Spinal cord (tissue), 10 donors: ENCODE measurements around the gene ADAMTS5. TPM values are rescaled to one million over a fixed set of nuclear protein-coding genes. Genes with fewer than 3 reads are reported as not detected.

ENCODE experiments used
- DNase-seq, 6 donors: peaks; one replicate each; pipeline versions ENCODE4 v3.0.0 to v3.0.0-alpha.2; 2013 to 2015; ENCODE audit warnings: low spot score in 6 of 6, low read depth in 4 of 6
- H3K27ac ChIP-seq: one replicate; pipeline ENCODE4 v1.5.1; 2013; ENCODE audit warnings: low read depth, low read length, control low read depth
- H3K27me3 ChIP-seq: one replicate; pipeline ENCODE4 v1.6.1; 2013; ENCODE audit warnings: low read length; ENCODE audit not compliant: control insufficient read depth, insufficient read depth
- H3K36me3 ChIP-seq: one replicate; pipeline ENCODE4 v1.6.1; 2013; ENCODE audit warnings: low read length; ENCODE audit not compliant: control insufficient read depth, insufficient read depth
- H3K4me1 ChIP-seq: one replicate; pipeline ENCODE4 v1.6.1; 2013; ENCODE audit warnings: low read length; ENCODE audit not compliant: control insufficient read depth, insufficient read depth
- H3K4me3 ChIP-seq: one replicate; pipeline ENCODE4 v1.5.1; 2013; ENCODE audit warnings: low read depth, low read length, control low read depth
- H3K9me3 ChIP-seq: one replicate; pipeline ENCODE4 v1.6.1; 2013; ENCODE audit warnings: low read length; ENCODE audit not compliant: control insufficient read depth, insufficient read depth
- whole genome bisulfite sequencing: methylation state at CpG from one replicate; pipeline ENCODE4 v1.1.5; 2013; ENCODE audit warnings: missing lambda C conversion rate; ENCODE audit not compliant: insufficient coverage; 5-methylcytosine and 5-hydroxymethylcytosine counted together
- polyA plus RNA-seq, 2 donors: library from polyadenylated mRNA; unstranded; fragments of 120-200 nt; gene quantifications; one replicate each; pipeline ENCODE4 v1.2.1, GENCODE V29; 2013; ENCODE audit not compliant: insufficient read length in 2 of 2
- total RNA-seq, 2 donors: library from RNA; depleted of rRNA in 1 of 2; stranded (reverse); fragments of 120-200 nt in 1 of 2; fragments of >200 nt in 1 of 2; gene quantifications; one replicate each; pipeline versions ENCODE4 v1.2.3 to v1.2.4, GENCODE V29; 2013 to 2014
- donor health status: healthy.

The ADAMTS5 gene
- total and polyA plus RNA-seq, 4 donors = 5.2 to 20.1 (median 7.8) TPM

DNA sequence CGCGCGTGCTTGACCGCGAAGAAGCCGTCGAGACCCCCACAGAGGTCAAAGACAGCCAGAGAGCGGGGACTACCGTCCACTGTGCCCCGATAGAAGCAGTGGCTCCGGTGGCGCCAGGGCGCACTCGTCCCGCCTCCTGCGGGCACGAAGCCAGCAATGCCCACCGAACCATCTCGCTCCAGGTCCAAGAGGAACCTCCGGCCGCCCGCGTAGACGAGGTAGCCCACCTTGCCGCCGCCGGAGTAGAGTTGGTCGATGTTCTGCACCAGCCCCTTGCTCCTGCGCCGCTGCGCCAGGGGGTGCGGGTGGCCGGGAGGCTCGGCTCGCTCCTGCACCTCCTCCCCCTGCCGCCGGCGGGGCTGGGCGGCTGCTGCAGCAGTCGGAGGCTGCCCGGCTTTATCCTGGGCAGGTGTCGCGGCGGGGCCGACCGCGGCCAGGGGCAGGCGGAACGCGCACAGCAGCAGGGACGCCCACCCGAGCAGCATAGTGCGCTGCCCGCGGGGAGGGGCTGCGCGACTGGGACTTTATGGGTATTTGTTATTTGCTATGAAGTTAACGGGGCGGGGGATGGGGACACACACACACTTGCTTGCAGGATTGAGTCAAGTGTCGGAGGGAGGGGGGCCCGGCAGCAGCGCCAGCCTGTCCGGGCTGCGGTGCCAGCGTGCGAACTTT, 844 bp downstream of the ADAMTS5 start:
- DNase-seq = peak in 4 of 6 donors; percentile 27 to 76 (median 56)
- peaks cover 25% of the 10 kb centered on the region for H3K4me1 ChIP-seq
- under 1% methylated on average over 62 of the region's 66 CpGs for WGBS
- peaks cover 19% of the 10 kb centered on the region for H3K27me3 ChIP-seq
- H3K4me3 ChIP-seq = peak overlapping the region; percentile 64
- peak overlapping the region; percentile 77 for H3K27ac ChIP-seq
- H3K36me3 ChIP-seq = no peaks in the 10 kb centered on the region
- no peaks in the 10 kb centered on the region for H3K9me3 ChIP-seq

DNA sequence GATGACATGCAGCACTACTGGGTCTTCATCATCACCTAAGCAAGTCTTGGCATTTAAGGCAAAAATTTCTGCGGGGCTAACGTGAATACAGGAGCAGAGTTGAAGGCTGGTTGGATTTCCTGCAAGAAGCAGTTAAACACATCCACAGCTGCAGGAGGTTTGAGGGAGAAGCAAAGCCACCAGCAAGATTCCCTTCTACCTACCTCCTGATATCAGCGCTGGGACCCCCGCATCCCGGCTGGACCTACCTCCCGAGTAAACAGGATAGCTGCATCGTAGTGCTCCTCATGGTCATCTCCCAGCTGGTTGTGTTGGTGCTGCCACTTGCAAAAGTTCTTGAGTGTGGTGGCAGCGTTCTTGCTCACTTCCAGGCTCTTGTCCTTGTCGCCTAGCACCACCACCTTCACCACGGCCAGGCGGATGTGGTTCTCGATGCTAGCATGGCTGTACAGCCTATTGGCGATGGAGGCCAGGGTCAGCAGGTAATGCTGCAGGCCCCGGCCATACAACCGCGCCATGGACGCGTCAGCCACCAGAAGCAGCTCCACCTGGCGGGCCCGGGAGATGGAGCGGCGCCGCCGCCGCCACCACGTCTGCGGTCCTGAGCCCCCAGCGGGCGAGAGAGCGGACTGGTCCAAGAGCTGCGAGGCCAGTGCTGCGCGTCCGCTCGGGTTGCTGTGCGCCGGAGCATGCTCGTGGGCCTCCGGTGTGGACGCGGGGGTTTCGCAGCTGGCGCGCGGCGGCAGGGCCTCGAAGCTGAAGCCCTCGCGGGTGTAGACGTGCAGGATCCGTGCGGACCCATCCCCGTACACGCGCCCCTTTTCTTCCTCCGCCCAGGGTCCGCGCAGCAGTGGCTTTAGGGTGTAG, 1.6 kb downstream of the ADAMTS5 start:
- Histone ChIP-seq H3K36me3 (no peaks in the 10 kb centered on the region), H3K4me1 (peaks cover 25% of the 10 kb centered on the region), H3K27ac (peak overlapping the region; percentile 77), H3K9me3 (no peaks in the 10 kb centered on the region), H3K27me3 (peaks cover 19% of the 10 kb centered on the region), H3K4me3 (peak overlapping the region; percentile 64)
- WGBS = 15% methylated on average over 56 of the region's 58 CpGs
- peak in 3 of 6 donors; percentile 29 to 79 (median 74) for DNase-seq

DNA sequence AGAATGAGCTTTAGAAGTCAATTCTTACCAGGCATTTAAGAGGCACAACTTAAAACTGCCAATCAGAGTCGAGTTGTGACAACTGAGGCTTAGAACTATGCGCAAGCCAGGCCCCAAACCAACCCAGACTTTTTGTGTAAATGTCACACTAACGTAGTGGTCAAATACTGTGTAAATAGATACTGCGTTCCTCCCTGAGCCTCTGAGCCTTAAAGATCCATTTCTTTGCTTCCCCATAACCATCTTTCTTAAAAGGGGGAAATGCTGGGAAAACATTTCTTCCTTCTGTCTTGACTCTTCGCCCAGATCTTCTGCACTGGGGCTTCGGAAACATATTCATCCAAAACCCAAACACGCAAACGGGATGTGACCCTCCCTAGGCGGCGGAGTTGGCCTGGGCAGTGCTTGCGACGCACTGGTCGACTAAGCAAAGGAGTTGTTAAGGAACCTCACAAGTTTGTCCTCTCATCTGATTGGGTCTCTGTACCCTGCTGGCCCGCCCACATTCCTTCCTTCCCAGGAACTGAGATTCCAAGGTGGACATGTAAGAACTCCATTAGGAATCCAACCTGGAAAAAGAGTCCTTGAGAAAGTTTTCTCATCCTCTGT, 2.6 kb downstream of the ADAMTS5 start:
- Histone ChIP-seq H3K4me3 (peak overlapping the region; percentile 64), H3K27ac (peak overlapping the region; percentile 77), H3K27me3 (peaks cover 19% of the 10 kb centered on the region), H3K9me3 (no peaks in the 10 kb centered on the region), H3K36me3 (no peaks in the 10 kb centered on the region), H3K4me1 (peaks cover 25% of the 10 kb centered on the region)
- DNase-seq = peak in 1 of 6 donors; percentile 56
- WGBS = 100% methylated on average over 3 of the region's 14 CpGs

DNA sequence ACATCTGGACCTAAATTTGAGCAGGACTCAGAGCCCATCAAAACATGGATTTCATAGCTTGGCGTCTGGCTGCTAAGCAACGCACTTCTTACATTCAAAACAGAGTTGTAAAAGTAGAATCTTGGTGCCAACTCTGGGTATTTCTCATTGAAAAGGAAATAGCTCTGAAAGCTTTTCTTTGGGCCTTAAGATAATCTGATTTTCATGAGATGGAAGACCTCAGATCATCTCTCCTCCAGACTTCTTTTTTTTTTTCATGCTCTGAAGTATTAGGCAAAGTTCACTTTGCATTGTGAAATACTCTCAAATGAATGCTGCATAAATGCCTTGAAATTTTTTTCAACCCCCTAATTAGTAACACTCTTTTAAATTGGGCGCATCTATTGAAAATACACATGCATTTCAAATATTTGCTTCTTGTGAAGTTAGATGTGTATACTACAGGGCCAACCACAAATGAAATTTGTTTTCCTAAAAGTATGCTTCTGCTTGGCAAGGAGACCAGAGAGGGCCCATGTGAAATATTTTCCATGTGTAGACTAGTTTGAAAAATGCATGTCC, 4.2 kb downstream of the ADAMTS5 start:
- no peak overlapping the region for H3K27ac ChIP-seq
- peak overlapping the region; percentile 64 for H3K4me3 ChIP-seq
- no peaks in the 10 kb centered on the region for H3K36me3 ChIP-seq
- DNase-seq = peak in 2 of 6 donors; percentile 28 to 78
- H3K4me1 ChIP-seq = peaks cover 24% of the 10 kb centered on the region
- H3K27me3 ChIP-seq = peaks cover 12% of the 10 kb centered on the region
- no peaks in the 10 kb centered on the region for H3K9me3 ChIP-seq
- no CpG with 5 or more reads among the region's 3 CpGs for WGBS

DNA sequence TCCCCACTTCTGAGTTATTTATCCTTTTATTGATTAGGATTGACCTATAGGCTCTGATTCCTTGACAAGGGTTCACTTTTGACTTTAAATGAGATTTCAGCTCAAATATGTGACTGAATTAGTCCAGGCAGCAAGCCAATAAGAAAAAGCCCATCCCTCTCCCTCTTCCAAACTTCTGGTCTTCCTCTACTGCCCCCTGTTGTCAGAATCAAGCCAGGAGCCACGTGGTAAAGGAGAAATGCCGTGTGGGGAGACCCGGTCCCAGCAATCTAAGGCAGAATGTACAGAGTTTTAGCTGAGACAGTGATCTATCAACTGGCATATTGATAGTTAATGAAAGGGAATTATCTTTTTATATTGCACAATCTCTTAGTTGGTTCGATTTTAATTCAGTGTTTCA, 5.2 kb downstream of the ADAMTS5 start:
- Histone ChIP-seq H3K27me3 (peaks cover 9% of the 10 kb centered on the region), H3K36me3 (no peaks in the 10 kb centered on the region), H3K27ac (no peak overlapping the region), H3K4me1 (peaks cover 15% of the 10 kb centered on the region), H3K4me3 (no peak overlapping the region), H3K9me3 (no peaks in the 10 kb centered on the region)
- 70% methylated on average over 2 of the region's 4 CpGs for WGBS
- peak in 2 of 6 donors; percentile 38 to 55 for DNase-seq

DNA sequence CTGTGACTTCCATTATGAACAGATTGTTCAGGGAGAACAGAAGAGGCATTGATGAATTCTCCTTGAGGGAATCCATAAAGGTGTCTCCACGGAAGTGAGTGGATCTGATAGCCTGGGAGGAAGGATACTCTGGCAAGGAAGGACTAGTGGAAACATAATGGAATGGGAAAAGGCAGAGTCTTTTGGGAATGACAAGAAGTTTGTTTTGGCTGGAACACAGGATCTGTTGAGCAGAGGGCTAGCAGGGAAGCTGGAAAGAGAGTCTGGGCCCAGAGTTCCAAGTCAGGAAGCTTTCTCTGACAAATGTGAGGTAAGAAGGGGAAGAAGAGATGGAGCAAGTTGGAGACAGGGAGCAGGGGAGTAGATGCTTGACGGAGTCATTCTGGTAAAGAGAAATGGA, 8.1 kb downstream of the ADAMTS5 start:
- Histone ChIP-seq H3K4me1 (no peaks in the 10 kb centered on the region), H3K27me3 (no peaks in the 10 kb centered on the region), H3K9me3 (no peaks in the 10 kb centered on the region), H3K27ac (no peak overlapping the region), H3K36me3 (no peaks in the 10 kb centered on the region), H3K4me3 (no peak overlapping the region)
- no peak for DNase-seq
- 58% methylated on average over 2 of the region's 2 CpGs for WGBS

DNA sequence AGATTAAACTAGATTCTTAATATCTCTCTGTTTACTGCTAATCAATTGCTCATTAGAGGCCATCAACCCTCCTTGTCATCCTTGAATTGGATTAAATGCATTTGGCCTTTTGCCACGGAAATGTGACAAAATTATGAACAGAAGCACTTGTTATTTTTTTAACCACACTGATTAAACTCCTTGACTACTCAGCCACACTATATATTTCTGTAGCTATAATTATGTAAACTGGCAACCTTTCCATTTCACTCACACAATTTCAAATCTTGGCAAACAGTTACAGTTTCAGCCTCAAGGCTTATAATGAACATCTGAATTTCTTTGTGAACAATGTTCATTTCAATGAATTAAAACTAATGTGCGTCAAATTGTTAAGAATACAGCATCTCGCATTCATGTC, 10.1 kb downstream of the ADAMTS5 start:
- peak in 1 of 6 donors; percentile 70 for DNase-seq
- Histone ChIP-seq H3K27me3 (no peaks in the 10 kb centered on the region), H3K9me3 (no peaks in the 10 kb centered on the region), H3K4me1 (no peaks in the 10 kb centered on the region), H3K27ac (no peak overlapping the region), H3K4me3 (no peak overlapping the region), H3K36me3 (no peaks in the 10 kb centered on the region)
- no CpG with 5 or more reads among the region's 3 CpGs for WGBS

DNA sequence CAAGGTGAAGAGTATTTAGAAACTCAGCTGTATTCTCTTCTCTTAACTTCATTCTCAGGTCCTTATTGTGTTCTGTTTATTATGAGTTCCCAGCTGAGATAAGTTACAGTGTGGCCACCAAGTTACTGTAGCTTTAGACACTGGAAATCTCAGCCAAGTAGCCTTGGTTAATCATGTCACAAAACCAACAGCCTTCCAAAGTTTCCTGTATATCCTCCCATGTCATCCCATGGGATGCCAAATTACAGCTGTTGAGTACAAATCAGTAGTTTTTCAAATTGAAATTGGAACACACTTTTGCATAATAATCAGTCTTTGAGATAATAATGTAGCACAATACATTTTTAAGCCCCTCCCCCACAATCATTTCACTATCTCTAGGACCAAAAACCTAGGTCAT, 10.7 kb downstream of the ADAMTS5 start:
- no peak overlapping the region for H3K4me3 ChIP-seq
- no peaks in the 10 kb centered on the region for H3K9me3 ChIP-seq
- no peak for DNase-seq
- H3K4me1 ChIP-seq = no peaks in the 10 kb centered on the region
- H3K27me3 ChIP-seq = no peaks in the 10 kb centered on the region
- no peak overlapping the region for H3K27ac ChIP-seq
- no peaks in the 10 kb centered on the region for H3K36me3 ChIP-seq

DNA sequence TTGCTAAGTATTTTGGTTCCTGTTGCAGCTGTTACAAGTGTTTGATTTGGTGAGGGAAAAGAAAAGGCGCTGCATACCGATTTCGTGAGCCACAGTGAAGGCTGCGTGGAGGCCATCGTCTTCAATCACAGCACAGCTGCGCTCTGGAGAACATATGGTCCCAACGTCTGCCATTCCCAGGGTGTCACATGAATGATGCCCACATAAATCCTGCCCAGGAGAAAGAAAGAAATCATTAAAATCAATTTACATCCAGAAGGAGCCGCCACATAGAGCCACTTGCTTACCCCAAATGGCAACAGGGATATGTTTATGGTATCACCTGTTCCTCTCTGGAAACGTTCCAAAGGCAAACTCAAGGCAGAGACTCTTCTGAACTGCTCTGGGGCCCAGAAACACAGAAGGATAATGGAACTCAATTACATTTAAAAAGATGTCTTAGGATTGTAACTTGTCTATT, 12.2 kb downstream of the ADAMTS5 start:
- WGBS = 54% methylated on average over 7 of the region's 9 CpGs
- H3K27ac ChIP-seq = no peak overlapping the region

More for the DNA sequence above, 12.2 kb downstream of the ADAMTS5 start:
- H3K9me3 ChIP-seq = no peaks in the 10 kb centered on the region
- H3K36me3 ChIP-seq = no peaks in the 10 kb centered on the region
- H3K4me1 ChIP-seq = no peaks in the 10 kb centered on the region
- H3K27me3 ChIP-seq = no peaks in the 10 kb centered on the region
- H3K4me3 ChIP-seq = no peak overlapping the region
- DNase-seq = peak in 2 of 6 donors; percentile 88 to 93
